Colonic mucosa (tissue), 4 donors: Measurements from ENCODE around the gene PCGF6. TPM values are rescaled to one million over a fixed set of nuclear protein-coding genes. Genes with fewer than 3 reads are reported as not detected.

Experiments
- DNase-seq: peaks from one replicate; pipeline ENCODE4 v3.0.0-alpha.2; 2020
- H3K27ac ChIP-seq: fragments of 200-600 bp; one replicate; pipeline ENCODE4 v1.8.0; 2021
- H3K27me3 ChIP-seq: fragments of 200-600 bp; one replicate; pipeline ENCODE4 v1.8.0; 2021
- H3K36me3 ChIP-seq: fragments of 200-600 bp; one replicate; pipeline ENCODE4 v1.8.0; 2021
- H3K4me1 ChIP-seq: fragments of 200-600 bp; one replicate; pipeline ENCODE4 v1.8.0; 2021; ENCODE audit warnings: mild to moderate bottlenecking
- H3K4me3 ChIP-seq: fragments of 200-600 bp; one replicate; pipeline ENCODE4 v1.8.0; 2021
- H3K9ac ChIP-seq, 2 donors: one replicate each; pipeline ENCODE4 v1.7.0; 2013; ENCODE audit warnings: control low read depth in 2 of 2, low read depth in 2 of 2, low read length in 2 of 2
- H3K9me3 ChIP-seq: fragments of 200-600 bp; one replicate; pipeline ENCODE4 v1.8.0; 2021
- CTCF ChIP-seq: fragments of 200-600 bp; IDR thresholded peaks from one replicate; pipeline ENCODE4 v1.8.0; 2022; ENCODE audit warnings: antibody characterized with exemption, mild to moderate bottlenecking
- intact Hi-C: fragments of 100-400 bp; cut with DNase I; formaldehyde crosslinking; loops from one replicate; pipeline ENCODE4 v1.14.1; 2022
- total RNA-seq, 2 donors: library from RNA; stranded (reverse); fragmentation: NEBNext Ultra II Directional in 1 of 2; extraction: Animal tissue kit (Norgen Biotek cat#: 25700) in 1 of 2; gene quantifications; one replicate each; pipeline ENCODE4 v1.2.1, GENCODE V29; 2021
- donor health status: healthy.
- donor health status: DM: no; HTN: no; CAD: no.
- donor health status: DM: no; HTN: no; CAD: no.

PCGF6 gene, protein sequence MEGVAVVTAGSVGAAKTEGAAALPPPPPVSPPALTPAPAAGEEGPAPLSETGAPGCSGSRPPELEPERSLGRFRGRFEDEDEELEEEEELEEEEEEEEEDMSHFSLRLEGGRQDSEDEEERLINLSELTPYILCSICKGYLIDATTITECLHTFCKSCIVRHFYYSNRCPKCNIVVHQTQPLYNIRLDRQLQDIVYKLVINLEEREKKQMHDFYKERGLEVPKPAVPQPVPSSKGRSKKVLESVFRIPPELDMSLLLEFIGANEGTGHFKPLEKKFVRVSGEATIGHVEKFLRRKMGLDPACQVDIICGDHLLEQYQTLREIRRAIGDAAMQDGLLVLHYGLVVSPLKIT
- 1 to 10 TPM; 7.6 to 8.6 TPM for total RNA-seq

GRCh38 chr10:103350517-103351260 lies at the start of gene PCGF6:
PCGF6 (minus strand) TSS chr10:103351140; CDS start chr10:103351066, 74 bp downstream.
- H3K9ac ChIP-seq = peak within 1 kb of the TSS; percentile 81
- H3K27me3 ChIP-seq = no peaks in the 10 kb centered on the region
- peaks cover 8% of the 10 kb centered on the region for H3K36me3 ChIP-seq
- no peaks in the 10 kb centered on the region for H3K9me3 ChIP-seq
- H3K4me1 ChIP-seq = no peaks in the 10 kb centered on the region
- TF ChIP-seq CTCF = no peak
- peak within 1 kb of the TSS; percentile 69 for H3K27ac ChIP-seq
- intact Hi-C loops = no loop called here
- peak; percentile 82 for DNase-seq
- peak within 1 kb of the TSS; percentile 77 for H3K4me3 ChIP-seq

- intact Hi-C loops = no loop called here
- no peak for TF ChIP-seq CTCF
- Histone ChIP-seq H3K27me3 (no peaks in the 10 kb centered on the region), H3K36me3 (no peaks in the 10 kb centered on the region), H3K9me3 (no peaks in the 10 kb centered on the region), H3K27ac (no peak overlapping the region), H3K4me3 (peak overlapping the region; percentile 95), H3K9ac (peak overlapping the region; percentile 90 to 96), H3K4me1 (peaks cover 14% of the 10 kb centered on the region)
- no peak for DNase-seq
Measured at GRCh38 chr10:103397191-103397825, 46.4 kb upstream of the PCGF6 start.

DNA sequence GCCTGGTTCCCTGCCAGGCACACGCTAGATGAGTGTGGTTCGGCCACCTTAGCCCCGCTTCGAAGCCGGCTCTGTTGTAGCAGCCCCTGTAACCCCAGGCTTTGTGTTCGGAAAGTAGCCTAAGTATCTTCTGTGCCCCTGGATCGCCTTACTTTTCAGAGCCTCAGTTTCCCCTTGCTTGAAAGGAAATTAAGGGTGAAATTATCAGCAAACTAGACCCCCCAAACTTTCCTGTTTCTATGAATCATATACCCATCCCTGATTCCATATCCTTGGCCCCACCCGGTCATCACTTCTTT lies 45.8 kb upstream of the PCGF6 start:
- Histone ChIP-seq H3K4me1 (peaks cover 14% of the 10 kb centered on the region), H3K27me3 (no peaks in the 10 kb centered on the region), H3K27ac (peak overlapping the region; percentile 56), H3K36me3 (no peaks in the 10 kb centered on the region), H3K9ac (peak overlapping the region; percentile 90 to 96), H3K9me3 (no peaks in the 10 kb centered on the region), H3K4me3 (peak overlapping the region; percentile 95)
- intact Hi-C loops = no loop called here
- TF ChIP-seq CTCF = no peak
- DNase-seq = no peak

DNA sequence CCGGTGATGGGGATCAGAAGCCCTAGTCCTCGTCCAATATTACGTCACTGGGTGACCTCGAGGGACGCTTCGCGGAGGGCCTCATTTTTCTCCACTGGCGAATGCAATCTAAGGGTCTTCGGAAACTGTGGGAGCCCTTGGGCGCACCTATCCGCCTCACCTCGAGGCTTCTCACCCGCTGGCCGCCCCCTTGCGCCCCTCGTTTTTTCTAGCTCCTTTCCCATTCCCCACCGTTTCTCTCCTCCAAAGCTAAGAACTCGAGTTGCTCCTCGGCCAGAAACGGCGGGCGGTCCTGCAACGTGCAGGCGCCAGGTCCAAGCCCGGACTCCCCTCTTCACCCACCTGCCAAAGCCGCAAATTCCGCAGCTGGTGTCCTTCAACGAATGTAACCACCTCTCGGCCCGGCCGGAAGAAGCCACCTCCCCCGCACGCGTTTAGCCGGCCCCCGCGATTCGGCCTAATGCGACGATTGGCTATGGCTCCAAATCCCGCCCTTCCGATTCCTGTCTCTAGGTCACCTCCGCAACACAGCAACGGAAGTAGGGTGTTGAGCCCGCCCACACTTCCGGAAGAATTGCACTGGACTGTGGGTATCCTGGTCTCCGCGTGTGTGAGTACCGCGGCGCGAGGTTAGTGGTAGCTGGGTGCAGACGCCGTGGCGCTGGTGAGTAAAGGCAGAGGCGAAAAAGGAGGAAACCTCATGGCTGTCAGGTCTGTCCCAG lies 45.3 kb upstream of the PCGF6 start, which contains the start of the genes ATP5MK and PDCD11:
TSS of gene ATP5MK (minus strand) at position 409 of the 722 bp plus-strand sequence. CDS start 4,018 bp downstream, outside the sequence.
TSS of gene PDCD11 (plus strand) at position 560 of the 722 bp plus-strand sequence. CDS start 1,801 bp downstream, outside the sequence.
- Histone ChIP-seq H3K27ac (peak within 1 kb of the TSS; percentile 56), H3K4me3 (peak within 1 kb of the TSS; percentile 95), H3K9me3 (no peaks in the 10 kb centered on the region), H3K4me1 (peaks cover 14% of the 10 kb centered on the region), H3K9ac (peak within 1 kb of the TSS; percentile 96), H3K36me3 (no peaks in the 10 kb centered on the region), H3K27me3 (no peaks in the 10 kb centered on the region)
- no peak for TF ChIP-seq CTCF
- intact Hi-C loops = no loop called here
- peak; percentile 99 for DNase-seq

DNA sequence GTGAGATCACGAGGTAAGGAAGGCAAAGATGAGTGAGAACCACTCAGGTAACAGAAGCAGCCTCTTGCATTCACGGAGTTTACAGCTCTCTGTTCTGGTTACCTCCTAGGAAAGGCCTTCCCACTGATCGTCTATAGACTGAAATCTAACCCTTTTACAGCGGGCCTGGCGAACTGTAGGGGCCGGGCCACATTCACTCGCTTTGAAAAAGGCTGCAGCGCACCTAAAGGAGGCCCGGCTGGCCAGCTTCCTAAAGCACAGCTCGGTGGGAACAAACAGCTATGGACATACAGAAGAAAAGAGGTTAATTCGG lies 44.8 kb upstream of the PCGF6 start:
- intact Hi-C loops = no loop called here
- DNase-seq = no peak
- H3K4me1 ChIP-seq = peaks cover 14% of the 10 kb centered on the region

More for the DNA sequence above, 44.8 kb upstream of the PCGF6 start:
- no peak for TF ChIP-seq CTCF
- H3K9me3 ChIP-seq = no peaks in the 10 kb centered on the region
- H3K9ac ChIP-seq = peak overlapping the region; percentile 96
- H3K36me3 ChIP-seq = no peaks in the 10 kb centered on the region
- no peaks in the 10 kb centered on the region for H3K27me3 ChIP-seq
- peak overlapping the region; percentile 56 for H3K27ac ChIP-seq
- H3K4me3 ChIP-seq = peak overlapping the region; percentile 95
